ENCODE measurements around the gene CIAO2B.

- no peak for TF ChIP-seq POLR2AphosphoS5 (IDR thresholded peaks at IDR 0.05; ENCODE audit: low read depth)
- TF ChIP-seq, protein P1, sequence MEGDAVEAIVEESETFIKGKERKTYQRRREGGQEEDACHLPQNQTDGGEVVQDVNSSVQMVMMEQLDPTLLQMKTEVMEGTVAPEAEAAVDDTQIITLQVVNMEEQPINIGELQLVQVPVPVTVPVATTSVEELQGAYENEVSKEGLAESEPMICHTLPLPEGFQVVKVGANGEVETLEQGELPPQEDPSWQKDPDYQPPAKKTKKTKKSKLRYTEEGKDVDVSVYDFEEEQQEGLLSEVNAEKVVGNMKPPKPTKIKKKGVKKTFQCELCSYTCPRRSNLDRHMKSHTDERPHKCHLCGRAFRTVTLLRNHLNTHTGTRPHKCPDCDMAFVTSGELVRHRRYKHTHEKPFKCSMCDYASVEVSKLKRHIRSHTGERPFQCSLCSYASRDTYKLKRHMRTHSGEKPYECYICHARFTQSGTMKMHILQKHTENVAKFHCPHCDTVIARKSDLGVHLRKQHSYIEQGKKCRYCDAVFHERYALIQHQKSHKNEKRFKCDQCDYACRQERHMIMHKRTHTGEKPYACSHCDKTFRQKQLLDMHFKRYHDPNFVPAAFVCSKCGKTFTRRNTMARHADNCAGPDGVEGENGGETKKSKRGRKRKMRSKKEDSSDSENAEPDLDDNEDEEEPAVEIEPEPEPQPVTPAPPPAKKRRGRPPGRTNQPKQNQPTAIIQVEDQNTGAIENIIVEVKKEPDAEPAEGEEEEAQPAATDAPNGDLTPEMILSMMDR (IDR thresholded peaks at IDR 0.05; ENCODE audit: insufficient read depth, low read length) = no peak
- TF ChIP-seq, protein P2, sequence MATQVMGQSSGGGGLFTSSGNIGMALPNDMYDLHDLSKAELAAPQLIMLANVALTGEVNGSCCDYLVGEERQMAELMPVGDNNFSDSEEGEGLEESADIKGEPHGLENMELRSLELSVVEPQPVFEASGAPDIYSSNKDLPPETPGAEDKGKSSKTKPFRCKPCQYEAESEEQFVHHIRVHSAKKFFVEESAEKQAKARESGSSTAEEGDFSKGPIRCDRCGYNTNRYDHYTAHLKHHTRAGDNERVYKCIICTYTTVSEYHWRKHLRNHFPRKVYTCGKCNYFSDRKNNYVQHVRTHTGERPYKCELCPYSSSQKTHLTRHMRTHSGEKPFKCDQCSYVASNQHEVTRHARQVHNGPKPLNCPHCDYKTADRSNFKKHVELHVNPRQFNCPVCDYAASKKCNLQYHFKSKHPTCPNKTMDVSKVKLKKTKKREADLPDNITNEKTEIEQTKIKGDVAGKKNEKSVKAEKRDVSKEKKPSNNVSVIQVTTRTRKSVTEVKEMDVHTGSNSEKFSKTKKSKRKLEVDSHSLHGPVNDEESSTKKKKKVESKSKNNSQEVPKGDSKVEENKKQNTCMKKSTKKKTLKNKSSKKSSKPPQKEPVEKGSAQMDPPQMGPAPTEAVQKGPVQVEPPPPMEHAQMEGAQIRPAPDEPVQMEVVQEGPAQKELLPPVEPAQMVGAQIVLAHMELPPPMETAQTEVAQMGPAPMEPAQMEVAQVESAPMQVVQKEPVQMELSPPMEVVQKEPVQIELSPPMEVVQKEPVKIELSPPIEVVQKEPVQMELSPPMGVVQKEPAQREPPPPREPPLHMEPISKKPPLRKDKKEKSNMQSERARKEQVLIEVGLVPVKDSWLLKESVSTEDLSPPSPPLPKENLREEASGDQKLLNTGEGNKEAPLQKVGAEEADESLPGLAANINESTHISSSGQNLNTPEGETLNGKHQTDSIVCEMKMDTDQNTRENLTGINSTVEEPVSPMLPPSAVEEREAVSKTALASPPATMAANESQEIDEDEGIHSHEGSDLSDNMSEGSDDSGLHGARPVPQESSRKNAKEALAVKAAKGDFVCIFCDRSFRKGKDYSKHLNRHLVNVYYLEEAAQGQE (IDR thresholded peaks at IDR 0.05; ENCODE audit: insufficient replicate concordance, low read depth) = no peak
Observed at GRCh38 chr16:66943426-66944053, 9.3 kb upstream of the CIAO2B start.
